Subcutaneous adipose tissue (tissue), 4 donors: ENCODE results near the gene TBCC. TPM values are rescaled to one million over a fixed set of nuclear protein-coding genes. Genes with fewer than 3 reads are reported as not detected.

Experiments
- CTCF ChIP-seq: fragments of 450-650 bp; IDR thresholded peaks from one replicate; pipeline ENCODE4 v1.5.1; 2016; ENCODE audit warnings: low read depth, mild to moderate bottlenecking, control low read depth, antibody characterized with exemption, moderate library complexity
- total RNA-seq, 4 donors: library from RNA; depleted of rRNA; stranded (reverse); fragments of >200 nt; gene quantifications; one replicate each; pipeline ENCODE4 v1.1.0, GENCODE V29; 2016

TBCC gene
- total RNA-seq, 4 donors from 2014 or later: 9.0 to 24.7 (median 20.4) TPM

- TF ChIP-seq CTCF: no peak
These were observed 20.3 kb upstream of the TBCC start for GRCh38 chr6:42766163-42766670.

GRCh38 chr6:42764911-42765648 is 19.2 kb upstream of the TBCC start:
- no peak for TF ChIP-seq CTCF

DNA sequence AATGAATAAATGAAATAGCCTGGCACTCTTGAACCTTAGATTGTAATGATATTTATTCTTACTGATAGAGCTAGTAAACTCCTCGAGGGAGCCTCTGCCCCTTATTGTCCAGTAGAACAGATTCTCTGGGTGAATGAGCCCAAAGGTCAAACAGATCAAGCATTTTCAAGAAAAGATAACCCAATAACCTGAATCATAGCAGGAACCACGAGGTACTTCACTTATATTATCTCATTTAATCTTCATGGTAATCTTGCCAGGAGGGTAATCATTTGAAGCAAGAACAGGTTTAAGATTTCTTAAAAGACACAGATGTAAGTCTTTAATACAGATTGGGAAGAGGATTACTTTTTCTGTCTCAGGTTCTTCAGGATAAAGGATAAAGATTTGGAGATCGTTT is 17.0 kb upstream of the TBCC start:
- no peak for TF ChIP-seq CTCF

- no peak for TF ChIP-seq CTCF
These were observed 16.5 kb upstream of the TBCC start for GRCh38 chr6:42762426-42762859.

- TF ChIP-seq CTCF: no peak
These were observed 15.6 kb upstream of the TBCC start for GRCh38 chr6:42761287-42762067.

GRCh38 chr6:42758756-42759430 is 13.0 kb upstream of the TBCC start:
- no peak for TF ChIP-seq CTCF

DNA sequence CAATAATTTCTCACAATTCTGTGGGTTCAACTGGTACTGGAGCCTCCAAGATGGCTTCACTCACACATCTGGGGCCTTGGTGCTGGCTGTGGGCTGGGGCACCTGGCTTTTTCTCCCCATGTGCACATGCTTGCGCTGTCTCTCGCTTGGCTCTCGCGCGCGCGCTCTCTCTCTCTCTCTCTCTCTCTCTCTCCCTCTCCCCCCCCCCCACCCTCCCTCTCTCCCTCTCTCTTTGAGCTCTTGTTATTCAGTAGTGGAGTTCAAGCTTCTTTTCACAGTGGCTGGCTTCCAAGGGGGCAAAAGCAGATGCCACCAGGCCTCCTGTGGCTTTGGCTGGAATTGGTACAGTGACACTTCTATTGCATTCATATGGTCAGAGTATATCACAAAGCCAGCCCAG is 10.8 kb upstream of the TBCC start:
- TF ChIP-seq CTCF: no peak
